ENCODE results near the gene ADGRF5. TPM values are rescaled to one million over a fixed set of nuclear protein-coding genes. Genes with fewer than 3 reads are reported as not detected.

Gene ADGRF5
- total and polyA plus RNA-seq, 3 donors from 2014 or later: 8.8 to 13.1 (median 12.2) TPM

GRCh38 chr6:46904117-46904516 lies 17.6 kb downstream of the ADGRF5 start:
- no peaks in the 10 kb centered on the region for H3K27me3 ChIP-seq
- intact Hi-C loops (cut with DNase I; ENCODE audit: low total_unique reads): no loop called here
- 82 to 91% methylated on average over 3 of the region's 3 CpGs for WGBS, 2 donors

GRCh38 chr6:46903175-46903574 lies 18.6 kb downstream of the ADGRF5 start:
- no peaks in the 10 kb centered on the region for H3K4me1 ChIP-seq
- no peak for DNase-seq
- no peak for TF ChIP-seq CTCF (IDR thresholded peaks at IDR 0.05)
- TF ChIP-seq POLR2A (IDR thresholded peaks at IDR 0.05): no peak
- H3K9me3 ChIP-seq: no peaks in the 10 kb centered on the region
- no peak overlapping the region for H3K27ac ChIP-seq
- no peak overlapping the region for H3K4me3 ChIP-seq
- 52 to 60% methylated on average over 4 of the region's 4 CpGs for WGBS, 2 donors
- intact Hi-C loops (cut with DNase I; ENCODE audit: low total_unique reads): no loop called here
- H3K36me3 ChIP-seq (ENCODE audit: low read depth, missing control alignments): no peaks in the 10 kb centered on the region
- H3K27me3 ChIP-seq: no peaks in the 10 kb centered on the region

More at GRCh38 chr6:46904117-46904516, 17.6 kb downstream of the ADGRF5 start:
- no peak overlapping the region for H3K27ac ChIP-seq
- no peaks in the 10 kb centered on the region for H3K9me3 ChIP-seq
- TF ChIP-seq CTCF (IDR thresholded peaks at IDR 0.05): no peak
- TF ChIP-seq POLR2A (IDR thresholded peaks at IDR 0.05): no peak
- no peaks in the 10 kb centered on the region for H3K4me1 ChIP-seq
- no peak for DNase-seq
- no peaks in the 10 kb centered on the region for H3K36me3 ChIP-seq (ENCODE audit: low read depth, missing control alignments)
- no peak overlapping the region for H3K4me3 ChIP-seq

- no peak for DNase-seq
- intact Hi-C loops (cut with DNase I; ENCODE audit: low total_unique reads): no loop called here
- H3K27ac ChIP-seq: no peak overlapping the region
- TF ChIP-seq POLR2A (IDR thresholded peaks at IDR 0.05) (no peak), CTCF (IDR thresholded peaks at IDR 0.05) (no peak)
- H3K9me3 ChIP-seq: no peaks in the 10 kb centered on the region
- 65 to 68% methylated on average over 5 of the region's 5 CpGs for WGBS, 2 donors
- H3K4me1 ChIP-seq: no peaks in the 10 kb centered on the region
- no peaks in the 10 kb centered on the region for H3K36me3 ChIP-seq (ENCODE audit: low read depth, missing control alignments)
- H3K4me3 ChIP-seq: no peak overlapping the region
- no peaks in the 10 kb centered on the region for H3K27me3 ChIP-seq
Measured at GRCh38 chr6:46901882-46902314, 19.8 kb downstream of the ADGRF5 start.

GRCh38 chr6:46900266-46900665 lies 21.5 kb downstream of the ADGRF5 start:
- H3K27ac ChIP-seq: no peak overlapping the region
- no peaks in the 10 kb centered on the region for H3K36me3 ChIP-seq (ENCODE audit: low read depth, missing control alignments)
- no peaks in the 10 kb centered on the region for H3K9me3 ChIP-seq
- H3K4me3 ChIP-seq: no peak overlapping the region
- WGBS, 2 donors: 34 to 50% methylated on average over 3 of the region's 3 CpGs
- no peaks in the 10 kb centered on the region for H3K4me1 ChIP-seq
- intact Hi-C loops (cut with DNase I; ENCODE audit: low total_unique reads): no loop called here
- no peak for DNase-seq
- no peaks in the 10 kb centered on the region for H3K27me3 ChIP-seq
- TF ChIP-seq POLR2A (IDR thresholded peaks at IDR 0.05) (no peak), CTCF (IDR thresholded peaks at IDR 0.05) (no peak)

GRCh38 chr6:46899659-46900058 lies 22.1 kb downstream of the ADGRF5 start:
- no peak overlapping the region for H3K27ac ChIP-seq
- H3K4me1 ChIP-seq: no peaks in the 10 kb centered on the region
- no peaks in the 10 kb centered on the region for H3K9me3 ChIP-seq
- 63% methylated on average over 4 of the region's 4 CpGs for WGBS, 2 donors
- H3K4me3 ChIP-seq: no peak overlapping the region
- H3K27me3 ChIP-seq: no peaks in the 10 kb centered on the region
- TF ChIP-seq POLR2A (IDR thresholded peaks at IDR 0.05) (no peak), CTCF (IDR thresholded peaks at IDR 0.05) (no peak)
- intact Hi-C loops (cut with DNase I; ENCODE audit: low total_unique reads): no loop called here
- no peak for DNase-seq
- H3K36me3 ChIP-seq (ENCODE audit: low read depth, missing control alignments): no peaks in the 10 kb centered on the region

Measured in testis (tissue), 3 donors.